Measurements from ENCODE around the gene CD163L1.
"Not testable (repeated sequence)": the region's sequence is repeated elsewhere in the genome, so short reads cannot be mapped to it uniquely, and the experiment has no call there.

Gene CD163L1

GRCh38 chr12:7448099-7448498 is 4.1 kb upstream of the CD163L1 start:
- H3K9ac ChIP-seq (ENCODE audit: low read depth, low read length) = no peak overlapping the region
- H3K4me1 ChIP-seq (ENCODE audit: control insufficient read depth, insufficient read depth, low read length) = no peaks in the 10 kb centered on the region
- no peaks in the 10 kb centered on the region for H3K9me3 ChIP-seq (ENCODE audit: control insufficient read depth, insufficient read depth, low read length)
- no peak overlapping the region for H3K27ac ChIP-seq (ENCODE audit: low read depth, low read length)
- H3K36me3 ChIP-seq (ENCODE audit: control insufficient read depth, insufficient read depth, low read length) = no peaks in the 10 kb centered on the region
- no peak overlapping the region for H3K4me3 ChIP-seq (ENCODE audit: low read depth, low read length)
- no peaks in the 10 kb centered on the region for H3K27me3 ChIP-seq (ENCODE audit: control insufficient read depth, insufficient read depth, low read length)

GRCh38 chr12:7444537-7444936 is 584 bp upstream of the CD163L1 start:
- H3K4me3 ChIP-seq (ENCODE audit: low read depth, low read length) = no peak overlapping the region
- peaks cover 6% of the 10 kb centered on the region; the same call in 1 of the 2 replicates for H3K27me3 ChIP-seq (ENCODE audit: control insufficient read depth, insufficient read depth, low read length)
- H3K9ac ChIP-seq (ENCODE audit: low read depth, low read length) = no peak overlapping the region
- H3K36me3 ChIP-seq (ENCODE audit: control insufficient read depth, insufficient read depth, low read length) = no peaks in the 10 kb centered on the region
- H3K27ac ChIP-seq (ENCODE audit: low read depth, low read length) = no peak overlapping the region
- H3K4me1 ChIP-seq (ENCODE audit: control insufficient read depth, insufficient read depth, low read length) = no peaks in the 10 kb centered on the region
- no peaks in the 10 kb centered on the region for H3K9me3 ChIP-seq (ENCODE audit: control insufficient read depth, insufficient read depth, low read length)

GRCh38 chr12:7441216-7441615 is 2.7 kb downstream of the CD163L1 start:
- Histone ChIP-seq H3K9me3 (ENCODE audit: control insufficient read depth, insufficient read depth, low read length) (no peaks in the 10 kb centered on the region), H3K27ac (ENCODE audit: low read depth, low read length) (no peak overlapping the region), H3K4me3 (ENCODE audit: low read depth, low read length) (no peak overlapping the region), H3K36me3 (ENCODE audit: control insufficient read depth, insufficient read depth, low read length) (no peaks in the 10 kb centered on the region), H3K27me3 (ENCODE audit: control insufficient read depth, insufficient read depth, low read length) (peaks cover 6% of the 10 kb centered on the region; the same call in 1 of the 2 replicates), H3K9ac (ENCODE audit: low read depth, low read length) (no peak overlapping the region), H3K4me1 (ENCODE audit: control insufficient read depth, insufficient read depth, low read length) (no peaks in the 10 kb centered on the region)

GRCh38 chr12:7439579-7440505 is 4.1 kb downstream of the CD163L1 start:
- Histone ChIP-seq H3K4me3 (ENCODE audit: low read depth, low read length) (peak overlapping the region; percentile 59), H3K27me3 (ENCODE audit: control insufficient read depth, insufficient read depth, low read length) (peaks cover 6% of the 10 kb centered on the region; the same call in 1 of the 2 replicates), H3K9me3 (ENCODE audit: control insufficient read depth, insufficient read depth, low read length) (no peaks in the 10 kb centered on the region), H3K4me1 (ENCODE audit: control insufficient read depth, insufficient read depth, low read length) (no peaks in the 10 kb centered on the region), H3K27ac (ENCODE audit: low read depth, low read length) (peak overlapping the region; percentile 70), H3K9ac (ENCODE audit: low read depth, low read length) (peak overlapping the region; percentile 62), H3K36me3 (ENCODE audit: control insufficient read depth, insufficient read depth, low read length) (no peaks in the 10 kb centered on the region)

- not testable (repeated sequence) for H3K36me3 ChIP-seq (ENCODE audit: control insufficient read depth, insufficient read depth, low read length); H3K27me3 ChIP-seq (ENCODE audit: control insufficient read depth, insufficient read depth, low read length); H3K9me3 ChIP-seq (ENCODE audit: control insufficient read depth, insufficient read depth, low read length); H3K9ac ChIP-seq (ENCODE audit: low read depth, low read length); H3K4me1 ChIP-seq (ENCODE audit: control insufficient read depth, insufficient read depth, low read length); H3K4me3 ChIP-seq (ENCODE audit: low read depth, low read length); H3K27ac ChIP-seq (ENCODE audit: low read depth, low read length)
These were observed 5.5 kb downstream of the CD163L1 start for GRCh38 chr12:7438291-7438995.

- not testable (repeated sequence) for H3K4me3 ChIP-seq (ENCODE audit: low read depth, low read length); H3K9me3 ChIP-seq (ENCODE audit: control insufficient read depth, insufficient read depth, low read length)
These were observed 6.5 kb downstream of the CD163L1 start for GRCh38 chr12:7437494-7437893.

GRCh38 chr12:7434670-7435069 is 9.3 kb downstream of the CD163L1 start:
- no peaks in the 10 kb centered on the region for H3K36me3 ChIP-seq (ENCODE audit: control insufficient read depth, insufficient read depth, low read length)
- H3K9ac ChIP-seq (ENCODE audit: low read depth, low read length) = no peak overlapping the region
- H3K9me3 ChIP-seq (ENCODE audit: control insufficient read depth, insufficient read depth, low read length) = no peaks in the 10 kb centered on the region
- peaks cover 14% of the 10 kb centered on the region for H3K4me1 ChIP-seq (ENCODE audit: control insufficient read depth, insufficient read depth, low read length)
- no peaks in the 10 kb centered on the region for H3K27me3 ChIP-seq (ENCODE audit: control insufficient read depth, insufficient read depth, low read length)
- H3K4me3 ChIP-seq (ENCODE audit: low read depth, low read length) = no peak overlapping the region
- H3K27ac ChIP-seq (ENCODE audit: low read depth, low read length) = no peak overlapping the region

More at GRCh38 chr12:7437494-7437893, 6.5 kb downstream of the CD163L1 start:
- H3K27me3 ChIP-seq (ENCODE audit: control insufficient read depth, insufficient read depth, low read length); H3K36me3 ChIP-seq (ENCODE audit: control insufficient read depth, insufficient read depth, low read length); H3K27ac ChIP-seq (ENCODE audit: low read depth, low read length); H3K4me1 ChIP-seq (ENCODE audit: control insufficient read depth, insufficient read depth, low read length); H3K9ac ChIP-seq (ENCODE audit: low read depth, low read length): not testable (repeated sequence)

- no peaks in the 10 kb centered on the region for H3K36me3 ChIP-seq (ENCODE audit: control insufficient read depth, insufficient read depth, low read length)
These were observed 10.6 kb downstream of the CD163L1 start for GRCh38 chr12:7433276-7433822.

GRCh38 chr12:7431993-7432685 is 11.8 kb downstream of the CD163L1 start:
- Histone ChIP-seq H3K9ac (ENCODE audit: low read depth, low read length) (no peak overlapping the region), H3K27me3 (ENCODE audit: control insufficient read depth, insufficient read depth, low read length) (no peaks in the 10 kb centered on the region), H3K9me3 (ENCODE audit: control insufficient read depth, insufficient read depth, low read length) (no peaks in the 10 kb centered on the region), H3K4me3 (ENCODE audit: low read depth, low read length) (no peak overlapping the region), H3K4me1 (ENCODE audit: control insufficient read depth, insufficient read depth, low read length) (peaks cover 14% of the 10 kb centered on the region), H3K36me3 (ENCODE audit: control insufficient read depth, insufficient read depth, low read length) (no peaks in the 10 kb centered on the region), H3K27ac (ENCODE audit: low read depth, low read length) (no peak overlapping the region)

More at GRCh38 chr12:7433276-7433822, 10.6 kb downstream of the CD163L1 start:
- Histone ChIP-seq H3K9ac (ENCODE audit: low read depth, low read length) (no peak overlapping the region), H3K27me3 (ENCODE audit: control insufficient read depth, insufficient read depth, low read length) (no peaks in the 10 kb centered on the region), H3K4me3 (ENCODE audit: low read depth, low read length) (no peak overlapping the region), H3K27ac (ENCODE audit: low read depth, low read length) (no peak overlapping the region), H3K4me1 (ENCODE audit: control insufficient read depth, insufficient read depth, low read length) (peaks cover 14% of the 10 kb centered on the region), H3K9me3 (ENCODE audit: control insufficient read depth, insufficient read depth, low read length) (no peaks in the 10 kb centered on the region)

- H3K9me3 ChIP-seq (ENCODE audit: control insufficient read depth, insufficient read depth, low read length) = no peaks in the 10 kb centered on the region
- no peak overlapping the region for H3K27ac ChIP-seq (ENCODE audit: low read depth, low read length)
- no peaks in the 10 kb centered on the region for H3K27me3 ChIP-seq (ENCODE audit: control insufficient read depth, insufficient read depth, low read length)
- no peaks in the 10 kb centered on the region for H3K36me3 ChIP-seq (ENCODE audit: control insufficient read depth, insufficient read depth, low read length)
- peaks cover 9% of the 10 kb centered on the region for H3K4me1 ChIP-seq (ENCODE audit: control insufficient read depth, insufficient read depth, low read length)
- H3K9ac ChIP-seq (ENCODE audit: low read depth, low read length) = no peak overlapping the region
- H3K4me3 ChIP-seq (ENCODE audit: low read depth, low read length) = no peak overlapping the region
These were observed 32.6 kb downstream of the CD163L1 start for GRCh38 chr12:7411343-7411742.

Data from HUES48 (cell line).